ENCODE measurements around the gene MYCN.

The MYCN gene

GRCh38 chr2:15932394-15933183 lies 7.8 kb upstream of the MYCN start:
- no peak for DNase-seq

DNA sequence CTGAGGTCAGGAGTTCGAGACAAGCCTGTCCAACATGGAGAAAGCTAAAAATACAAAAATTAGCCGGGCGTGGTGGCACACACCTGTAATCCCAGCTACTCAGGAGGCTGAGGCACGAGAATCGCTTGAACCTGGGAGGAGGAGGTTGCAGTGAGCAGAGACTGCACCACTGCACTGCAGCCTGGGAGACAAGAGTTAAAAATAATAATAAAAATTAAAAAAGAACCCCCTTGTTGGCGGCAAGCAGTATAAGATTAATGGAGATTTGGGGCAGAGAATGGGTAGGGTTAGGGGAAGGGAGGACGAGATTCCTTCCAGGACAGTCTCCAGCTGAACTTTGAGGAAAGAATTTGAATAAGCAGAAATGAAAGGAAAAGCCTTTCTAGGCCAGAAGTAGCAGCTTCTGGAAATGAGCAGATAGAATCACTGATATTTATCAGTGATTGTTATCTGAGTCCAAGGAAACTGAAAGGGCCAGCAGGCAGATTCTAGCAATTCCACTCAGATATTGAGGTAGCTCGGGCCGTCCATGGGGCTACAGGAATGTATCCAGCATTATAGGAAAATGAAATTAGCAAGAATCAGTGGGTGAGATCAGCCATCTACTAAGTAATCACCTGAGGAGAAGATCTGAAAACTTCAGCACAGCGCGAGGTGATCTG lies 7.0 kb upstream of the MYCN start:
- DNase-seq = no peak

GRCh38 chr2:15934291-15934945 lies 5.9 kb upstream of the MYCN start:
- DNase-seq = no peak

- no peak for DNase-seq
Observed at GRCh38 chr2:15935189-15935588, 5.2 kb upstream of the MYCN start.

- DNase-seq = no peak
Observed at GRCh38 chr2:15935675-15936074, 4.7 kb upstream of the MYCN start.

DNA sequence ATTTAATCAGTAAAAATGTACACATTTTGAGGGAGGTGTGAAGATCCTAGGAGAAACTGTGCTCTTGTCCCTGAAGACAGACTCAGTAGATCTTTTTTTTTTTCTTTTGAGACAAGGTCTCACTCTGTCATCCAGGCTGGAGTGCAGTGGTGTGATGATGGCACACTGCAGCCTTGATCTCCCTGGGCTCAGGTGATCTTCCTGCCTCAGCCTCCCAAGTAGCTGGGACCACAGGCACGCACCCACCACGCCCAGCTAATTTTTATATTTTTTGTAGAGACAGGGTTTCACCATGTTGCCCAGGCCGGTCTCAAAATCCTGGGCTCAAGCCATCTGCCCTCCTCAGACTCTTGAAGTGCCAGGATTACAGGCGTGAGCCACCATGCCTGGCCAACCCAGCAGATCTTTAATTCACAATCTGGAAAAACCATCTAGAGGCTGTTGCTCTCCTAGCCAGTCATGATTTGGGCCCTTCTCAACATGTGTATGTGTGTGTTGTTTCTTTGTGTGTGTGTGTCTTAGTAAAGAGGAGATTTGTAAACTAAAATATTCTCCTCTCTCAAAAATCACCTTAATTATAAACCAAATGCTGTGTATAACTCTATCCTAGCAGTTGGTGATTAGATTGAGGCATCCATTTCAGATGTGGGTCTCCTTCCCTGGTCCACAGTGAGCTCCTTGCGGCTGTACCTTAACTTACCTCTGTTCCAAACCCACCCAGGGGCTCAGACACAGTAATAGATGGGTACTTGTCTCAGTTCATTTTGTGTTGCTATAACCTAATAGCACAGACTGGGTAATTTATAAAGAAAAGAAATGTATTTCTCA lies 3.9 kb upstream of the MYCN start:
- DNase-seq = no peak

DNA sequence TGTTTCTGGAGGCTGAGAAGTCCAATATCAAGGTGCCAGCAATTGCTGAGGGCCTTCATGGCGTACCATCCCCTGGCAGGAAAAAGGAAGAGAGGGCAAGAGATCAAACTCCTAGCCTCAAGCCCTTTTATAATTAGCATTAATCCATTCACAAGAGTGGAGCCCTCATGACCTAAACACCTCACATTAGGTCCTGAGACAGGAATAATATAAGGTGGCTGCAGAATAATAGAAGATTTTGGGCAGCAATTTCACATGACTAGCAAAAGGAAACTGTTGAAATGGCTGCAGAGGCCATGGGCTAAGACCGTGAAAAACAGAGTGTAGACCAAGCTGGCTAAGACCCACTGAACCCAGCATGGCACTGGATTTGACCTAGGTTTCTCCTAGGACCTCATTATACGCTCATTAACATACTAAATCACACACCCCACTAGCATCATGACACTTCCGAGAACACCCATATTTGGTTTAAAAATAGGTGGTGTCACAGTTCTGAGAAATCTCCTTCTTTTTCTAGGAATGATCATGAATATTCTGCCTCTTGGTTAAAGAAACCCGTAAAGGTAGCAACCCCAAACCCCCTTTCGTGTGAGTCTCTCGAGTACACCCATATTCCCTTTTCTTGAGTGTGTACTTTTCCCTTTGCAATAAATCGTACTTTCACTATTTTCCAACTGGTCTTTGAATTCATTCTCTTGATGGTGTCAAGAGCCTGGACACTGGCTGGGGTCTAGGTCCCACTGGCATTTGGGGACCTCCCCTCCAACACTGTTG lies 3.1 kb upstream of the MYCN start:
- no peak for DNase-seq

DNA sequence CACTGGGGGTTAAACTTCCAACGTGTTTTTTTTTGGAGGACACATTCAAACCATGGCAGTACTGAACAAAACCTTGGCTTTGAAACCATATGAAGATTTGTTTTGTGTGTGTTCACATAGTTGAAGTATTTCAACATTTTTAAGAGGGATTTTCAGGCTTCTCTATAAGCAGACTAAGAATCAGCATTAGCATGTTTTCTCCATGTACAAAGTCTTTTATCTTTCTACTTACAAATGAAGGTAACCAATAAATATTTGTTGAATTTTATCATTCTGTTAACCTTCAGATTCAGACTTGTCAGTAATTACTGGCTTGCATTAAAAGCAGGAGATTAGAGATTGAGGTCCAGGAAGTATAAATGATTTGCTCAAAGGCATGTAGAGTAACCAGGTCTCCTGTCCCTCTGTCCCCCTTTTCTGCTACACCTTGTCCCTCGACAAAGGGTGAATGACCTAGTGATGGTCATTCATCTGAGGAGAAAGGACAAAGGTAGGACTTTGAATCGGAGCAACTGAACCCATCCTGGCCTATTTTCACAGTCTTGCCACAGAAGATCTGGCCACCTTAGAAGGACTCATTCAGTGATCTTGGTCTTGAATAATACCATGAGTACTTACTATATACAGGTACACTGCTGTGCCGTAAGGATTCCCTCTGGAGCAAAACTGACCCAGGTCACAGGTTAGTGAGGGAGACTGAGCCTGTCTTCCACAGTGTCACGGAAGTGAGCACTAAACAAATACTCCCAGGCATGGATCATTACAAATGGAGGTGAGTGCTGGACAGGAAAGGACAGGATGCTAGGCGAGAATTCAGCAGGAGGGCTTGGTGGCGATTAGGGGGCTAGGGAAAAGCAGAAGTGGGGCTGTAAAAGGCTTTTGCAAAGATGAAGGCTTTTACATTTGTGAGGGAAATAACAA lies 2.2 kb upstream of the MYCN start:
- no peak for DNase-seq

- no peak for DNase-seq
Observed at GRCh38 chr2:15938803-15939555, 1.4 kb upstream of the MYCN start.

DNA sequence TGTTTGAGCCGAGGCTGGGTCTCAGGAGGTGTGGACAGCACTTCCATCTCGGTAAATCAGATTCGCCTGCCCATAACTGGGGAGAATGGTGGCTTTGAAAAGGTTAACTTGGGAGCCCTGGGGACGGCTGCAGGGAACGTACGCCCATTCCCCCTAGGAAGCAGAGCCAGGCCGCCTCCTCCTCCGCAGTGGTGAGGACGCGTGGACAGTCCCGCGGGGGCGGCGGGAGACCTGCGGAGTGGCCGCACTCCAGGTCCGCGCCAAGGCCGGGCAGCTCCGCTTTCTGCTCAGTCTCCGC lies 845 bp upstream of the MYCN start:
- no peak for DNase-seq

GRCh38 chr2:15940661-15941480 lies 521 bp downstream of the MYCN start:
- no peak for DNase-seq

GRCh38 chr2:15941481-15941850 lies 1.1 kb downstream of the MYCN start:
- DNase-seq = no peak

DNA sequence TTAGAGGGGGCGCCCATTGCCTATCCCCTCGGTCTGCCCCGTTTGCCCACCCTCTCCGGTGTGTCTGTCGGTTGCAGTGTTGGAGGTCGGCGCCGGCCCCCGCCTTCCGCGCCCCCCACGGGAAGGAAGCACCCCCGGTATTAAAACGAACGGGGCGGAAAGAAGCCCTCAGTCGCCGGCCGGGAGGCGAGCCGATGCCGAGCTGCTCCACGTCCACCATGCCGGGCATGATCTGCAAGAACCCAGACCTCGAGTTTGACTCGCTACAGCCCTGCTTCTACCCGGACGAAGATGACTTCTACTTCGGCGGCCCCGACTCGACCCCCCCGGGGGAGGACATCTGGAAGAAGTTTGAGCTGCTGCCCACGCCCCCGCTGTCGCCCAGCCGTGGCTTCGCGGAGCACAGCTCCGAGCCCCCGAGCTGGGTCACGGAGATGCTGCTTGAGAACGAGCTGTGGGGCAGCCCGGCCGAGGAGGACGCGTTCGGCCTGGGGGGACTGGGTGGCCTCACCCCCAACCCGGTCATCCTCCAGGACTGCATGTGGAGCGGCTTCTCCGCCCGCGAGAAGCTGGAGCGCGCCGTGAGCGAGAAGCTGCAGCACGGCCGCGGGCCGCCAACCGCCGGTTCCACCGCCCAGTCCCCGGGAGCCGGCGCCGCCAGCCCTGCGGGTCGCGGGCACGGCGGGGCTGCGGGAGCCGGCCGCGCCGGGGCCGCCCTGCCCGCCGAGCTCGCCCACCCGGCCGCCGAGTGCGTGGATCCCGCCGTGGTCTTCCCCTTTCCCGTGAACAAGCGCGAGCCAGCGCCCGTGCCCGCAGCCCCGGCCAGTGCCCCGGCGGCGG lies 1.7 kb downstream of the MYCN start:
- DNase-seq = no peak

DNA sequence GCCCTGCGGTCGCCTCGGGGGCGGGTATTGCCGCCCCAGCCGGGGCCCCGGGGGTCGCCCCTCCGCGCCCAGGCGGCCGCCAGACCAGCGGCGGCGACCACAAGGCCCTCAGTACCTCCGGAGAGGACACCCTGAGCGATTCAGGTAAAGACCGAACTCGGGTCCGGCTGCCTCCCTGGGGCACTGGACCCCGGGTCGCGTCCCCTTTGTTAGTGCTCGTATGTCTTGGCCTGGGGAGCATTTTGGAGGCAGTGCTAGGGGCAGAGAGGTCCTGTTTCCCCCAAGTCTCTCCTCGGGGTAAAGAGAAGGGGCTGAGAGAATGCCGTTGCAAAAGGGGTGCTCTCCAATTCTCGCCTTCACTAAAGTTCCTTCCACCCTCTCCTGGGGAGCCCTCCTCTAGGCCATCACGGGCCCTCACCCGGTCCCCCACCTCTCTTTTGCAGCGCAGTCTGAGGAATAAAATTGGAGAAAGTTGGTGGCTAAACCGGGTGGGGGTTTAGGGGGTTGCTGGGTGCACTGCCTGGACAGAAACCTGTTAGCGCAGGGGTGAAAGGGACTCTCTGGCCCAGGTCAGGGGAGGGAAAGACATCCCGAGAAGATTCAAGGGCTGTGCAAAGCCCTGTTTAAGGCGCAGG lies 2.5 kb downstream of the MYCN start:
- DNase-seq = no peak

- no peak for DNase-seq
Observed at GRCh38 chr2:15943378-15944280, 3.3 kb downstream of the MYCN start.

DNA sequence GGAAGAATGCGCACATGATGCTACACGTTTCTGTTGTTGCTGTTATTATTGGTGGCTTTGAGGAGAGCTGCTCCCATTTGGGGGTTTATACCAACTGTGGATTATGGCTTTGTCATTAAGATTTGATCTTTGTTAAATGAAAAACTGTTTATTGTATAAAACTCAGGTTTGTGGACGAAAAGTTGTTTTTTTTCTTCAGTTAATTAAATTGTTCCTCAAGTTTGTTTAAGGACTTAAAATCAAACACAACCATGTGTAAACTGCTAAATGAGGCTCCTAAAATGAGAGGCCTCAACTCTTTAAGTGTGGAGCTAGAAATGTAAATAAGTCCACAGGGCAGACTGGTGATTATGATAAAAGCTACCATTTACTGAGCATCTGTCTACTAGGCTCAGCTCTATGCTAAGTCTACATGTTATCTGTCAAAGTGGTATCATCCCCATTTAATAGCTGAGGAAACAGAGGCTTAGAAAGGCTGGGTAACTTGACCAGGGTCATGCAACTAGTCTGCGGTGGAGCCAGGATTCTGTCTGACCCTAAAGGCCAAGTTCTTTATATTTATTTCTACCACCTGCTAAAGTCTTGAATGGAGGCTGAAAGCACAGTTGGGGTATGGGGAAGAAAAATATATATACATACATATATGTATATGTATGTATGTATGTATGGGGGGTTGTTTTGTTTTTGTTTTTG lies 4.1 kb downstream of the MYCN start:
- DNase-seq = no peak
